ENCODE results near the gene TSPAN4.

DNA sequence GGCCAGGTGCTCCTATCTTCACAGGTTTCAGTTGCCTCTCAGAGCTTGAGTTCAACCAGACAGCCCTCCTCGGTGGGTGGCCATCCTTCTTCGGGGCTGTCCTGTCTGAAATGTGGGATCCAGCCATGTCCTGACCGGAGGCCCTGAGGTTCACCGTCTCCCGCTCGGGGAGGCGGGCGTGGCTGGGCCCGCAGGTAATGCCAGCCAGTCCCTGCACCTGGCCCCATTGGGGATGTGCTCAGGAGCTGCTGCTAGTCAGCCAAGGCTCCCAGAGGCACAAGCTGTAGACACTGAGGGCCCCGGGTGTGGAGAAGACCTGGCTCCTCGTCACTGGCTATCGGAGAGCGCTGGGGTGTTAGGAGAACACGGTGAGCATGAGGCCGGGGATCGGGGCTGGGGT lies 32.6 kb downstream of the TSPAN4 start:
- TF ChIP-seq, protein P1, sequence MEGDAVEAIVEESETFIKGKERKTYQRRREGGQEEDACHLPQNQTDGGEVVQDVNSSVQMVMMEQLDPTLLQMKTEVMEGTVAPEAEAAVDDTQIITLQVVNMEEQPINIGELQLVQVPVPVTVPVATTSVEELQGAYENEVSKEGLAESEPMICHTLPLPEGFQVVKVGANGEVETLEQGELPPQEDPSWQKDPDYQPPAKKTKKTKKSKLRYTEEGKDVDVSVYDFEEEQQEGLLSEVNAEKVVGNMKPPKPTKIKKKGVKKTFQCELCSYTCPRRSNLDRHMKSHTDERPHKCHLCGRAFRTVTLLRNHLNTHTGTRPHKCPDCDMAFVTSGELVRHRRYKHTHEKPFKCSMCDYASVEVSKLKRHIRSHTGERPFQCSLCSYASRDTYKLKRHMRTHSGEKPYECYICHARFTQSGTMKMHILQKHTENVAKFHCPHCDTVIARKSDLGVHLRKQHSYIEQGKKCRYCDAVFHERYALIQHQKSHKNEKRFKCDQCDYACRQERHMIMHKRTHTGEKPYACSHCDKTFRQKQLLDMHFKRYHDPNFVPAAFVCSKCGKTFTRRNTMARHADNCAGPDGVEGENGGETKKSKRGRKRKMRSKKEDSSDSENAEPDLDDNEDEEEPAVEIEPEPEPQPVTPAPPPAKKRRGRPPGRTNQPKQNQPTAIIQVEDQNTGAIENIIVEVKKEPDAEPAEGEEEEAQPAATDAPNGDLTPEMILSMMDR (IDR thresholded peaks at IDR 0.05): no peak
- no peak for TF ChIP-seq POLR2A (IDR thresholded peaks at IDR 0.05)

Data from heart left ventricle (tissue), 13 donors.